K562 (cell line): ENCODE measurements around the gene ARRDC5. TPM values are rescaled to one million over a fixed set of nuclear protein-coding genes. Genes with fewer than 3 reads are reported as not detected.
A peak's percentile ranks its signal among the peaks of the same experiment; 100 is the strongest.

Experiments
- ATAC-seq: fragments of 200-7000 bp; cut with Tn5 transposase; 3 replicates; pipeline ENCODE4 v1.9.1; 2020; ENCODE audit warnings: moderate library complexity
- BruUV-seq: library from RNA; stranded (reverse); fragments of 400-500 nt; replicated peaks from 2 replicates; lab custom pipeline; 2021; lab: Mats Ljungman, UMichigan
- CTCF ChIA-PET: fragments of 300-600 bp; formaldehyde crosslinking; extraction: SDS; loops from one replicate; lab custom pipeline; 2021; ENCODE audit warnings: low intra/inter-chr PET ratio; lab: Yijun Ruan, JAX
- POLR2A ChIA-PET: fragments of 300-600, 350-650 bp; sonication (Branson Sonifier 250); formaldehyde crosslinking; extraction: SDS; loops from one replicate; lab custom pipeline; 2021; ENCODE audit warnings: antibody characterized with exemption, inconsistent platforms; lab: Yijun Ruan, JAX
- DNase-seq, 4 experiments: peaks; one replicate each; pipeline versions ENCODE4 v3.0.0 to v3.0.0-alpha.2; 2011 to 2018; ENCODE audit warnings: low spot score in 3 of 4, mixed read lengths in 3 of 4; ENCODE audit errors: extremely low read depth in 1 of 4
- FAIRE-seq: peaks from 2 replicates; lab custom pipeline; 2011; peaks lifted over from hg19 to GRCh38; lab: Jason Lieb, UNC
- H2AFZ ChIP-seq: 2 replicates; pipeline ENCODE4 v1.6.0; 2011; ENCODE audit warnings: low read depth, low read length, control low read depth, inconsistent platforms
- H3K27ac ChIP-seq: fragments of 200-600 bp; 3 replicates; pipeline ENCODE4 v1.8.0; 2011; ENCODE audit warnings: low read depth, mild to moderate bottlenecking, control low read depth, inconsistent platforms, low read length, moderate library complexity, mixed read lengths; ENCODE audit errors: extremely low read depth
- H3K27me3 ChIP-seq, 2 experiments: fragments of 300-600 bp in 1 of 2; 2 replicates in 1 of 2; 3 replicates in 1 of 2; pipeline versions ENCODE4 v1.6.0 to v1.8.0; 2011; ENCODE audit warnings: inconsistent platforms in 2 of 2, low read length in 2 of 2, mild to moderate bottlenecking in 1 of 2, mixed read lengths in 1 of 2, moderate library complexity in 1 of 2; ENCODE audit not compliant: control insufficient read depth in 2 of 2, insufficient read depth in 2 of 2
- H3K36me3 ChIP-seq: fragments of 300-600 bp; 3 replicates; pipeline ENCODE4 v1.8.0; 2011; ENCODE audit warnings: mild to moderate bottlenecking, low read length, inconsistent platforms; ENCODE audit not compliant: control insufficient read depth, insufficient read depth
- H3K4me1 ChIP-seq, 2 experiments: fragments of 200-600 bp in 1 of 2; replicated peaks in 1 of 2; 2 replicates in 1 of 2; 3 replicates in 1 of 2; pipeline versions ENCODE4 v1.5.1 to v1.8.0; 2011; ENCODE audit warnings: inconsistent platforms in 2 of 2, low read length in 2 of 2, mild to moderate bottlenecking in 1 of 2, mixed read lengths in 1 of 2, moderate library complexity in 1 of 2; ENCODE audit not compliant: control insufficient read depth in 2 of 2, insufficient read depth in 2 of 2
- H3K4me2 ChIP-seq: 2 replicates; pipeline ENCODE4 v1.6.1; 2011; ENCODE audit warnings: low read length, control low read depth, inconsistent platforms, mixed read lengths; ENCODE audit not compliant: insufficient read depth
- H3K4me3 ChIP-seq: fragments of 200-600 bp; sonication (generic), shearing (Covaris generic); 2 replicates; pipeline ENCODE4 v1.5.1; 2016; ENCODE audit warnings: control low read depth, inconsistent platforms
- H3K79me2 ChIP-seq: fragments of 200-600 bp; 3 replicates; pipeline ENCODE4 v1.8.0; 2011; ENCODE audit warnings: low read length, inconsistent platforms; ENCODE audit not compliant: control insufficient read depth, insufficient read depth
- H3K9ac ChIP-seq, 2 experiments: 2 replicates each; pipeline versions ENCODE4 v1.6.0 to v1.6.1; 2011; ENCODE audit warnings: low read depth in 2 of 2, low read length in 2 of 2, control low read depth in 1 of 2, inconsistent platforms in 1 of 2, mild to moderate bottlenecking in 1 of 2, mixed read lengths in 1 of 2; ENCODE audit not compliant: insufficient read depth in 1 of 2
- H3K9me1 ChIP-seq: one replicate; pipeline ENCODE4 v1.6.0; 2011; ENCODE audit warnings: inconsistent platforms, mild to moderate bottlenecking, low read length, moderate library complexity; ENCODE audit not compliant: control insufficient read depth, insufficient read depth
- H3K9me3 ChIP-seq: replicated peaks from 2 replicates; pipeline ENCODE4 v1.5.1; 2011; ENCODE audit warnings: low read depth, low read length, inconsistent platforms; ENCODE audit not compliant: control insufficient read depth, insufficient read depth
- H4K20me1 ChIP-seq: replicated peaks from 2 replicates; pipeline ENCODE4 v1.6.1; 2011; ENCODE audit warnings: low read length, inconsistent platforms, mixed read lengths; ENCODE audit not compliant: control insufficient read depth, insufficient read depth
- ATF4 ChIP-seq: fragments of 450-650 bp; formaldehyde crosslinking; IDR thresholded peaks from 2 replicates; pipeline ENCODE4 v1.4.0; 2022; ENCODE audit warnings: mild to moderate bottlenecking, moderate library complexity
- ELF4 ChIP-seq: fragments of 450-650 bp; formaldehyde crosslinking; IDR thresholded peaks from 2 replicates; pipeline ENCODE4 v1.4.0; 2022; ENCODE audit warnings: missing genetic modification characterization
- GMEB1 ChIP-seq: fragments of 250-450 bp; sonication (Bioruptor Pico); IDR thresholded peaks from 2 replicates; pipeline ENCODE4 v1.4.0; 2020; ENCODE audit warnings: mild to moderate bottlenecking
- HDAC1 ChIP-seq, 2 experiments: fragments of 450-650 bp; IDR thresholded peaks; 2 replicates each; pipeline ENCODE4 v1.6.1; 2016 to 2017; ENCODE audit warnings: inconsistent platforms in 1 of 2, mild to moderate bottlenecking in 1 of 2, moderate library complexity in 1 of 2
- MTA1 ChIP-seq: fragments of 450-650 bp; IDR thresholded peaks from 2 replicates; pipeline ENCODE4 v1.6.1; 2017; ENCODE audit warnings: borderline replicate concordance
- ZBTB33 ChIP-seq: sonication (generic); formaldehyde crosslinking; IDR thresholded peaks from 2 replicates; pipeline ENCODE4 v1.8.1; 2023; ENCODE audit warnings: mild to moderate bottlenecking, missing genetic modification reagents
- ZNF197 ChIP-seq: fragments of 200-800 bp; sonication (Bioruptor generic); IDR thresholded peaks from 2 replicates; pipeline ENCODE4 v1.6.1; 2016; ENCODE audit warnings: low read depth, missing genetic modification characterization, missing compliant biosample characterization
- WGBS: fragments of 100-300 bp; shearing (Covaris generic); methylation state at CpG from one replicate; pipeline ENCODE4 v1.1.6; 2016; ENCODE audit warnings: low coverage, mixed read lengths; ENCODE audit not compliant: insufficient coverage; ENCODE audit errors: missing lambda C conversion rate; 5-methylcytosine and 5-hydroxymethylcytosine counted together
- in situ Hi-C: fragments of 300-500 bp; cut with MboI; formaldehyde crosslinking; loops from 4 replicates; pipeline ENCODE4 v1.15.0; 2018; ENCODE audit warnings: inconsistent platforms, mixed read lengths
- intact Hi-C: fragments of 100-400 bp; cut with micrococcal nuclease; formaldehyde crosslinking; loops from 2 replicates; pipeline ENCODE4 v1.14.2; 2022
- polyA plus RNA-seq, 8 experiments: library from polyadenylated mRNA; depleted of rRNA in 4 of 8; stranded (reverse) in 5 of 8; unstranded in 3 of 8; fragments of >200 nt; fragmentation: Nextera tagmentation in 2 of 8; fragmentation: Illumina TruSeq in 1 of 8; extraction: Ambion mirVana in 2 of 8; extraction: Trizol in 1 of 8; gene quantifications; 2 replicates each; pipeline versions ENCODE4 v1.2.1 to v1.2.3, GENCODE V29; 2011 to 2014; ENCODE audit warnings: inconsistent platforms in 1 of 8, missing spikeins in 1 of 8
- total RNA-seq, 7 experiments: library from RNA; depleted of rRNA in 6 of 7; stranded (reverse); fragments of >200 nt in 6 of 7; fragmentation: Illumina TruSeq in 2 of 7; extraction: Trizol in 2 of 7; gene quantifications; 2 replicates each; pipeline versions ENCODE4 v1.2.1 to v1.2.3, GENCODE V29; 2011 to 2021; ENCODE audit warnings: low replicate concordance in 1 of 7

ARRDC5 gene
- total and polyA plus RNA-seq, 9 of the 15 experiments (the other 6 are each of a cell fraction or from before 2014, with no cell fraction given), result not detected

- Histone ChIP-seq H3K9ac (peak overlapping the region in 1 of 2 experiments; percentile 93; a peak in 2 of 4 replicates), H3K4me2 (no peak overlapping the region), H3K27ac (no peak overlapping the region), H3K36me3 (peaks cover 27% of the 10 kb centered on the region), H3K9me1 (no peaks in the 10 kb centered on the region), H3K9me3 (no peaks in the 10 kb centered on the region), H4K20me1 (no peaks in the 10 kb centered on the region), H3K4me1 (peaks cover 27 to 37% of the 10 kb centered on the region in 2 experiments), H3K27me3 (no peaks in the 10 kb centered on the region), H2AFZ (peak overlapping the region; percentile 76), H3K79me2 (peaks cover 34% of the 10 kb centered on the region)
- CTCF ChIA-PET, result no interaction called here
- DNase-seq (peak in 1 of 4 experiments; percentile 12), FAIRE-seq (no peak), ATAC-seq (no peak)
- 79% methylated on average over 5 of the region's 5 CpGs for WGBS
- intact Hi-C loops (no loop called here), in situ Hi-C loops (no loop called here)
- POLR2A ChIA-PET, result interaction anchor here (0.6 kb wide), 1 partner anchor 41 kb away, joined by 3 read pairs; the partner anchor contains the start of gene PLIN3
- no TSS peak for BruUV-seq
- peak in 1 of 2 experiments; percentile 11; a peak in 1 of 4 replicates for TF ChIP-seq HDAC1 (IDR thresholded peaks at IDR 0.05)
- no peak for TF ChIP-seq ATF4 (CRISPR knock-in tag)
- TF ChIP-seq, all 486 proteins: peak for 1
- no peak overlapping the region for H3K4me3 ChIP-seq
Observed at GRCh38 chr19:4908360-4908759, 5.7 kb upstream of the ARRDC5 start.

GRCh38 chr19:4906963-4907362, 4.3 kb upstream of the ARRDC5 start:
- no peak overlapping the region for H3K4me3 ChIP-seq
- intact Hi-C loops (no loop called here), in situ Hi-C loops (no loop called here)
- CTCF ChIA-PET, result no interaction called here
- TF ChIP-seq MTA1 (no peak), ZNF197 (CRISPR knock-in tag) (no peak), ELF4 (CRISPR knock-in tag) (no peak), ZBTB33 (CRISPR knock-in tag) (0 out of 2 replicates have a peak, but pooled peaks have one; percentile 21), GMEB1 (CRISPR knock-in tag) (no peak)
- H3K27ac ChIP-seq, result no peak overlapping the region
- no peak overlapping the region for H3K4me2 ChIP-seq
- 64% methylated on average over 8 of the region's 8 CpGs for WGBS
- BruUV-seq, result no TSS peak
- peaks cover 23 to 32% of the 10 kb centered on the region in 2 experiments for H3K4me1 ChIP-seq
- no peaks in the 10 kb centered on the region for H3K27me3 ChIP-seq
- no peak overlapping the region for H2AFZ ChIP-seq
- no peaks in the 10 kb centered on the region for H3K9me1 ChIP-seq
- peaks cover 13% of the 10 kb centered on the region; the same call in 2 of the 3 replicates for H3K36me3 ChIP-seq
- FAIRE-seq (no peak), ATAC-seq (no peak), DNase-seq (peak in 1 of 4 experiments; percentile 12)
- H3K9me3 ChIP-seq, result no peaks in the 10 kb centered on the region
- no peaks in the 10 kb centered on the region for H4K20me1 ChIP-seq
- peaks cover 20% of the 10 kb centered on the region for H3K79me2 ChIP-seq
- no peak overlapping the region for H3K9ac ChIP-seq
- POLR2A ChIA-PET, result interaction anchor here (1.0 kb wide), 1 partner anchor 17 kb away, joined by 3 read pairs; no protein-coding TSS in a partner anchor
